Measurements from ENCODE around the gene ARMH3.
"Not testable (repeated sequence)": the region's sequence is repeated elsewhere in the genome, so short reads cannot be mapped to it uniquely, and the experiment has no call there.

Gene ARMH3

DNA sequence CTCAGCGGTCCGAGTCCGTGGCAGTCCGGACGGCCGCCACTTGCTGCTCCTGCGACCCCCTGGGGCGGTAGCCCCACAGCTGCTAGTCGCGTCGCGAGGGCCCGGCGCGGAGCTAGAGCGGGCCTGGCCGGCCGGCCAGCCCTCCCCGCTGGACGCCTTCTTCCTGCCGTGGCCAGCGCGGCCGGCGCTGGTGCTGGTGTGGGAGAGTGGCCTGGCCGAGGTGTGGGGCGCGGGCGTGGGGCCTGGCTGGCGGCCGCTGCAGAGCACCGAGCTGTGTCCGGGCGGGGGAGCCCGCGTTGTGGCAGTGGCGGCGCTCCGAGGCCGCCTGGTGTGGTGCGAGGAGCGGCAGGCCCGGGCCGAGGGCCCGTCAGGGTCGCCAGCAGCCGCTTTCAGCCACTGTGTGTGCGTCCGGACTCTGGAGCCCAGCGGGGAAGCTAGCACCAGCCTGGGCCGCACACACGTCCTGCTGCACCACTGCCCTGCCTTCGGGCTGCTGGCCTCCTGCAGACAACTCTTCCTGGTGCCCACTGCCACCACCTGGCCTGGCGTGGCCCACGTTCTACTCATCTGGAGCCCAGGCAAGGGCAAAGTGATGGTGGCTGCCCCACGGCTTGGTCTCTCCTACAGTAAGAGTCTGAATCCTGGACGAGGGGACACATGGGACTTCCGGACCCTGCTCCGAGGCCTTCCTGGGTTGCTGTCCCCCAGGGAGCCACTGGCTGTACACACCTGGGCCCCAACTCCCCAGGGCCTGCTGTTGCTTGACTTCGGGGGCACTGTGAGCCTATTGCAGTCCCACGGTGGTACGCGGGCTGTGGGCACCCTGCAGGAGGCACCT, 9.8 kb upstream of the ARMH3 start:
- Histone ChIP-seq H3K4me1 (ENCODE audit: insufficient read depth, poor library complexity, severe bottlenecking) (peaks cover 4% of the 10 kb centered on the region), H3K9me3 (ENCODE audit: severe bottlenecking) (no peaks in the 10 kb centered on the region), H3K36me3 (ENCODE audit: low read depth) (peaks cover 8% of the 10 kb centered on the region; the same call in 1 of the 2 replicates), H3K27me3 (ENCODE audit: insufficient read depth, poor library complexity, severe bottlenecking) (no peaks in the 10 kb centered on the region), H3K4me3 (ENCODE audit: severe bottlenecking) (peak overlapping the region; percentile 53), H3K27ac (ENCODE audit: poor library complexity, severe bottlenecking) (peak overlapping the region; percentile 62)
- ATAC-seq (ENCODE audit: low read depth) (peak; percentile 27), DNase-seq (ENCODE audit: low spot score) (no peak)
- TF ChIP-seq, protein P1, sequence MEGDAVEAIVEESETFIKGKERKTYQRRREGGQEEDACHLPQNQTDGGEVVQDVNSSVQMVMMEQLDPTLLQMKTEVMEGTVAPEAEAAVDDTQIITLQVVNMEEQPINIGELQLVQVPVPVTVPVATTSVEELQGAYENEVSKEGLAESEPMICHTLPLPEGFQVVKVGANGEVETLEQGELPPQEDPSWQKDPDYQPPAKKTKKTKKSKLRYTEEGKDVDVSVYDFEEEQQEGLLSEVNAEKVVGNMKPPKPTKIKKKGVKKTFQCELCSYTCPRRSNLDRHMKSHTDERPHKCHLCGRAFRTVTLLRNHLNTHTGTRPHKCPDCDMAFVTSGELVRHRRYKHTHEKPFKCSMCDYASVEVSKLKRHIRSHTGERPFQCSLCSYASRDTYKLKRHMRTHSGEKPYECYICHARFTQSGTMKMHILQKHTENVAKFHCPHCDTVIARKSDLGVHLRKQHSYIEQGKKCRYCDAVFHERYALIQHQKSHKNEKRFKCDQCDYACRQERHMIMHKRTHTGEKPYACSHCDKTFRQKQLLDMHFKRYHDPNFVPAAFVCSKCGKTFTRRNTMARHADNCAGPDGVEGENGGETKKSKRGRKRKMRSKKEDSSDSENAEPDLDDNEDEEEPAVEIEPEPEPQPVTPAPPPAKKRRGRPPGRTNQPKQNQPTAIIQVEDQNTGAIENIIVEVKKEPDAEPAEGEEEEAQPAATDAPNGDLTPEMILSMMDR (IDR thresholded peaks at IDR 0.05; ENCODE audit: poor library complexity, severe bottlenecking), result no peak

DNA sequence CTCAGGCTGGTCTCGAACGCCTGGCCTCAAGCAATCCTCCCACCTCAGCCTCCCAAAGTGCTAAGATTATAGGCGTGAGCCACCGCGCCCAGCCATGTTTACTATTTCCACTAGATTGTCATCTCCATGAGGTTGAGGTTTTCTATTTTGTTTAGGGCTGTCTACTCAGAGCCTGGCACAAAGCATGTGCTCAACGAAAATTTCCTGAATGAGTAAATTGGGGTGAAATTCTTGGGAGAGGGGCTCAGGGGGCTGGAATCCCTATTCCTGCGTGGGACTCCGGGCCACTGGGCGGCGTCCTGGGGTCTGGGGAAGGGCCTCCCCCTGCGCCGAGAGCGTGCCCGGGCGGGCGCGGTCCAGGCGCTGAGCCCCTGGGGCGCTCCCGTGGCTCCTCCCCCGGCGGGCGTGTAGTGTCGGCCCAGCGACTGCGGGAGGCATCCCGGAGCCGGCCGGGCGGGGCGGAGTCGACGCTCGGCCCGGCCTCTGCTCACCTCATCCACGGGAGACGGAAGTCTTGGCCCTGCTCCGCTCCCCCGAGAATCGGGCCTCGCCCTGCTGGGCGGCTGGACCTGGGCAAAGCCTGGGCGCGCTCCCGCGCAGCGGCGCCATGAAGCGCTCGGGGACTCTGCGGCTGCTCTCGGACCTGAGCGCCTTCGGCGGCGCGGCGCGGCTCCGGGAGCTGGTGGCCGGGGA, 9.0 kb upstream of the ARMH3 start, which contains the start of gene HPS6:
HPS6 (plus strand) TSS at position 482 of the 693 bp plus-strand sequence; CDS start at position 608, 126 bp downstream.
- TF ChIP-seq, protein P1 (IDR thresholded peaks at IDR 0.05; ENCODE audit: poor library complexity, severe bottlenecking), result peak; percentile 58
- no peaks in the 10 kb centered on the region for H3K9me3 ChIP-seq (ENCODE audit: severe bottlenecking)
- H3K4me1 ChIP-seq (ENCODE audit: insufficient read depth, poor library complexity, severe bottlenecking), result peaks cover 4% of the 10 kb centered on the region
- H3K27me3 ChIP-seq (ENCODE audit: insufficient read depth, poor library complexity, severe bottlenecking), result no peaks in the 10 kb centered on the region
- DNase-seq (ENCODE audit: low spot score) (peak; percentile 87), ATAC-seq (ENCODE audit: low read depth) (peak; percentile 96)
- peak within 1 kb of the TSS; percentile 62 for H3K27ac ChIP-seq (ENCODE audit: poor library complexity, severe bottlenecking)
- H3K4me3 ChIP-seq (ENCODE audit: severe bottlenecking), result peak within 1 kb of the TSS; percentile 53
- peaks cover 8% of the 10 kb centered on the region; the same call in 1 of the 2 replicates for H3K36me3 ChIP-seq (ENCODE audit: low read depth)

DNA sequence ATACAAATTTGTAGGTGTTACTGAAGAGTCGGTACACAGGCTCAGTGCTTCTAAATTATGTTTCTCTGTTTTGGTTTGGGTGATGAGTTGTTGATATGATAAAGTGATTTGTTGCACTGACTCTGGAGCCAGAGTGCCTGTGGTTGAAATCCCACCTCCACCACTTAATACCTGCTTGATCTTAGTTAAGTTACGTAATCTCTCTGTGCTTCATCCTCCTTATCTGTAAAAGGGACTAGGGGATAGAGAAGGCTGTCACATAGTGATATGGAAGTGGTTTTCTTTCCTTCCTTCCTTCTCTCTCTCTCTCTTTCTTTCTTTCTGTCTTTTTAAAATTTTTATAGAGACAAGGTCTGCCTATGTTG, 8.5 kb upstream of the ARMH3 start:
- H3K4me3 ChIP-seq (ENCODE audit: severe bottlenecking), result peak overlapping the region; percentile 53
- DNase-seq (ENCODE audit: low spot score) (no peak), ATAC-seq (ENCODE audit: low read depth) (no peak)
- no peaks in the 10 kb centered on the region for H3K27me3 ChIP-seq (ENCODE audit: insufficient read depth, poor library complexity, severe bottlenecking)
- no peaks in the 10 kb centered on the region for H3K9me3 ChIP-seq (ENCODE audit: severe bottlenecking)
- TF ChIP-seq, protein P1 (IDR thresholded peaks at IDR 0.05; ENCODE audit: poor library complexity, severe bottlenecking), result no peak
- H3K36me3 ChIP-seq (ENCODE audit: low read depth), result peaks cover 8% of the 10 kb centered on the region; the same call in 1 of the 2 replicates
- peak overlapping the region; percentile 62 for H3K27ac ChIP-seq (ENCODE audit: poor library complexity, severe bottlenecking)
- peaks cover 4% of the 10 kb centered on the region for H3K4me1 ChIP-seq (ENCODE audit: insufficient read depth, poor library complexity, severe bottlenecking)

DNA sequence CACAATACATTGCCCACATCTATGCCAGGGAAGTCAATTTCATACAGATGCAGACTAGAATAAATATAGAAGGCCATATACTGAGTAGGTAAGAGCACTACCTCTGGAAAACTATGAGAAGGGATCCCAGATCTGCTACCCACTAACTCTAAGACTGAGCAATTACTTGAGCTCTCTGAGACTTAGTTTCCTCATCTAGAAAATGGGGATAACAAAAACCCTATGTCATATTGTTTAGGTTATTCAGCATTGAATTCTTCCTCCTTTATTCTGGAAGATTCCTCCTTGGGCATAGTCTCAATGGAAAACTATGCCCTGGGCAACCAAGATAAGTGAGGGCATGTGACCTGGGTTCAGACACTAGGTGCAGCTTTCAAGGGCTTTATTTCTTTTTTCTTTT, 4.0 kb upstream of the ARMH3 start:
- no peak overlapping the region for H3K4me3 ChIP-seq (ENCODE audit: severe bottlenecking)
- no peak for ATAC-seq (ENCODE audit: low read depth)
- no peak for DNase-seq (ENCODE audit: low spot score)
- H3K27me3 ChIP-seq (ENCODE audit: insufficient read depth, poor library complexity, severe bottlenecking), result no peaks in the 10 kb centered on the region
- H3K36me3 ChIP-seq (ENCODE audit: low read depth), result no peaks in the 10 kb centered on the region
- H3K27ac ChIP-seq (ENCODE audit: poor library complexity, severe bottlenecking), result no peak overlapping the region
- TF ChIP-seq, protein P1 (IDR thresholded peaks at IDR 0.05; ENCODE audit: poor library complexity, severe bottlenecking), result no peak
- H3K9me3 ChIP-seq (ENCODE audit: severe bottlenecking), result no peaks in the 10 kb centered on the region
- H3K4me1 ChIP-seq (ENCODE audit: insufficient read depth, poor library complexity, severe bottlenecking), result no peaks in the 10 kb centered on the region

DNA sequence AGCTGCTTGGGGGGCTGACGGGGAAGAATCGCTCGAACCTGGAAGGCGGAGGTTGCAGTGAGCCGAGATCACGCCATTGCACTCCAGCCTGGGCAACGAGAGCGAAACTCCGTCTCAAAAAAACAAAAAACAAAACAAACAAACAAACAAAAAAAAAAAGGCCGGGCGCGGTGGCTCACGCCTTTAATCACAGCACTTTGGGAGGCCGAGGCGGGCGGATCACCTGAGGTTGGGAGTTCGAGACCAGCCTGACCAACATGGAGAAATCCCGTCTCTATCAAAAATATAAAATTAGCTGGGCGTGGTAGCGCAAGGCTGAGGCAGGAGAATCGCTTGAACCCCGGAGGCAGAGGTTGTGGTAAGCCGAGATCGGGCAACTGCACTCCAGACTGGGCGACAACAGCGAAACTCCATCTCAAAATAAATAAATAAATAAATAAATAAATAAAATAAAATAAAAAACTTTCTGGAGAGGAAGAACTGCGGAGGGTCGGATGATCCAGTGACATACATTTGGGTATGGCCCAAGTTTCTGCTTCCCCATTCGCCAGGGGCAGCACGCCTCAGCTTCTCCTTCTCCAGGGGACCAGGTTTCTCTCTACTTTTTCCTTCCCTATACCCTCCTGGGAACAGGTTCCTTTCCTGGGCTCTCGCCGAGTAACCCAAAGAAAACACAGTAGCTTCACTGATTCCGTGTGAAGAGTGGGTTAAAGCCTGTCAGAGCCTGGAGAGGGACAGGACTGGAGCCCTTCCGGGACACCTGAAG, 909 bp downstream of the ARMH3 start:
- not testable (repeated sequence) for H3K27me3 ChIP-seq (ENCODE audit: insufficient read depth, poor library complexity, severe bottlenecking)

More for the DNA sequence above, 909 bp downstream of the ARMH3 start:
- H3K4me1 ChIP-seq (ENCODE audit: insufficient read depth, poor library complexity, severe bottlenecking); H3K9me3 ChIP-seq (ENCODE audit: severe bottlenecking); H3K36me3 ChIP-seq (ENCODE audit: low read depth); DNase-seq (ENCODE audit: low spot score); ATAC-seq (ENCODE audit: low read depth): not testable (repeated sequence)
- Histone ChIP-seq H3K27ac (ENCODE audit: poor library complexity, severe bottlenecking) (peak overlapping the region; percentile 66), H3K4me3 (ENCODE audit: severe bottlenecking) (peak overlapping the region; percentile 64)

Measured in RWPE2 (cell line).